Measurements from ENCODE around the gene ZNF557. TPM values are rescaled to one million over a fixed set of nuclear protein-coding genes. Genes with fewer than 3 reads are reported as not detected.

ZNF557 gene
- total RNA-seq, 2 experiments from 2014 or later, result 6.2 to 7.7 TPM

- TF ChIP-seq CTCF (IDR thresholded peaks at IDR 0.05), result no peak
- Mint-ChIP-seq H3K4me1 (ENCODE audit: low read depth) (peaks cover 12% of the 10 kb centered on the region), H3K27me3 (no peaks in the 10 kb centered on the region), H3K4me3 (no peak overlapping the region), H3K27ac (no peak overlapping the region), H3K9me3 (peaks cover 36% of the 10 kb centered on the region), H3K36me3 (ENCODE audit: low read depth) (peaks cover 86% of the 10 kb centered on the region)
- no peak for DNase-seq
- ChIA-PET CTCF (interaction anchor here (1.7 kb wide), 1 partner anchor 25 kb away, joined by 3 read pairs; no protein-coding TSS in a partner anchor), POLR2A (interaction anchor here (0.6 to 1.5 kb wide), 2 partner anchors 23 to 643 kb away, joined by 3 read pairs; no protein-coding TSS in a partner anchor)
- intact Hi-C loops (cut with micrococcal nuclease), result no loop called here
- ATAC-seq, result no peak
Measured at GRCh38 chr19:7076151-7076550, 6.6 kb downstream of the ZNF557 start.

- ATAC-seq, result no peak
- H3K9me3 Mint-ChIP-seq, result peaks cover 45% of the 10 kb centered on the region
- CTCF ChIA-PET, result no interaction called here
Measured at GRCh38 chr19:7078008-7078407, 8.5 kb downstream of the ZNF557 start.

GRCh38 chr19:7083076-7083956, 13.8 kb downstream of the ZNF557 start:
- ATAC-seq (no peak), DNase-seq (peak; percentile 34)
- Mint-ChIP-seq H3K4me3 (no peak overlapping the region), H3K36me3 (ENCODE audit: low read depth) (peaks cover 81% of the 10 kb centered on the region), H3K27me3 (no peaks in the 10 kb centered on the region), H3K27ac (no peak overlapping the region), H3K4me1 (ENCODE audit: low read depth) (peaks cover 2% of the 10 kb centered on the region), H3K9me3 (peaks cover 59% of the 10 kb centered on the region)
- intact Hi-C loops (cut with micrococcal nuclease), result no loop called here
- TF ChIP-seq CTCF (IDR thresholded peaks at IDR 0.05), result no peak
- ChIA-PET POLR2A (interaction anchor here (1.0 kb wide), 1 partner anchor 14 kb away, joined by 3 read pairs; no protein-coding TSS in a partner anchor), CTCF (no interaction called here)

More at GRCh38 chr19:7078008-7078407, 8.5 kb downstream of the ZNF557 start:
- H3K27ac Mint-ChIP-seq, result no peak overlapping the region
- no peak for TF ChIP-seq CTCF (IDR thresholded peaks at IDR 0.05)
- POLR2A ChIA-PET, result interaction anchor here (0.6 kb wide), 1 partner anchor 525 kb away, joined by 3 read pairs; no protein-coding TSS in a partner anchor
- intact Hi-C loops (cut with micrococcal nuclease), result no loop called here
- peaks cover 5% of the 10 kb centered on the region for H3K4me1 Mint-ChIP-seq (ENCODE audit: low read depth)
- DNase-seq, result no peak
- no peaks in the 10 kb centered on the region for H3K27me3 Mint-ChIP-seq
- H3K36me3 Mint-ChIP-seq (ENCODE audit: low read depth), result peaks cover 94% of the 10 kb centered on the region
- no peak overlapping the region for H3K4me3 Mint-ChIP-seq

GRCh38 chr19:7088999-7089398, 19.5 kb downstream of the ZNF557 start:
- no peak overlapping the region for H3K27ac Mint-ChIP-seq
- H3K36me3 Mint-ChIP-seq (ENCODE audit: low read depth), result peaks cover 55% of the 10 kb centered on the region
- H3K4me1 Mint-ChIP-seq (ENCODE audit: low read depth), result peaks cover 7% of the 10 kb centered on the region
- DNase-seq, result no peak
- no peaks in the 10 kb centered on the region for H3K27me3 Mint-ChIP-seq
- no peak overlapping the region for H3K4me3 Mint-ChIP-seq
- no peak for TF ChIP-seq CTCF (IDR thresholded peaks at IDR 0.05)
- ChIA-PET POLR2A (no interaction called here), CTCF (no interaction called here)
- H3K9me3 Mint-ChIP-seq, result peaks cover 52% of the 10 kb centered on the region
- ATAC-seq, result no peak
- intact Hi-C loops (cut with micrococcal nuclease), result no loop called here

- Mint-ChIP-seq H3K4me1 (ENCODE audit: low read depth) (peaks cover 16% of the 10 kb centered on the region), H3K4me3 (peak overlapping the region; percentile 87), H3K9me3 (peaks cover 32% of the 10 kb centered on the region), H3K36me3 (ENCODE audit: low read depth) (peaks cover 15% of the 10 kb centered on the region), H3K27ac (peak overlapping the region; percentile 84), H3K27me3 (no peaks in the 10 kb centered on the region)
- intact Hi-C loops (cut with micrococcal nuclease), result no loop called here
- no peak for TF ChIP-seq CTCF (IDR thresholded peaks at IDR 0.05)
- ATAC-seq, result no peak
- DNase-seq, result no peak
- CTCF ChIA-PET, result no interaction called here
- POLR2A ChIA-PET, result interaction anchor here (1.4 kb wide), 1 partner anchor 28 kb away, joined by 3 read pairs; the partner anchor contains the start of gene ZNF557
Measured at GRCh38 chr19:7098096-7098495, 28.6 kb downstream of the ZNF557 start.

Measured in activated CD8-positive, alpha-beta T cell treated with anti-CD3 and anti-CD28 coated beads for 36 hours (primary cell).